ENCODE data around the gene PDCD7.
"Not testable (repeated sequence)": the region's sequence is repeated elsewhere in the genome, so short reads cannot be mapped to it uniquely, and the experiment has no call there.

DNA sequence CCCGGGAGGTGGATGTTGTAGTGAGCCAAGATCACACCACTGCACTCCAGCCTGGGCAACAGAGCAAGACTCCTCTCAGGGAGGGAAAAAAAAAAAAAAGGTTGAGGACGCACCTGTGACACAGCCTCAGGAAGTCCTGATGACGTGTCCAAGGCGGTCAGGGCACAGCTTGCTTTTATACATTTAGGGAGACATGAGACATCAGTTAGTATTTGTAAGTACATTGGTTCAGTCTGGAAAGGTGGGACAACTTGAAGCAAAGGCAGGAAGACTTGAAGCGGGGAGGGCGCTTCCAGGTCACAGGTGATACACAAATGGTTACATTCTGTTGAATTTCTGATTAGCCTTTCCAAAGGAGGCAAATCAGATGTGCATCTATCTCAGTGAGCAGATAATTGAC, 5.0 kb upstream of the PDCD7 start:
- not testable (repeated sequence) for TF ChIP-seq POLR2A (IDR thresholded peaks at IDR 0.05)
- TF ChIP-seq, protein P1, sequence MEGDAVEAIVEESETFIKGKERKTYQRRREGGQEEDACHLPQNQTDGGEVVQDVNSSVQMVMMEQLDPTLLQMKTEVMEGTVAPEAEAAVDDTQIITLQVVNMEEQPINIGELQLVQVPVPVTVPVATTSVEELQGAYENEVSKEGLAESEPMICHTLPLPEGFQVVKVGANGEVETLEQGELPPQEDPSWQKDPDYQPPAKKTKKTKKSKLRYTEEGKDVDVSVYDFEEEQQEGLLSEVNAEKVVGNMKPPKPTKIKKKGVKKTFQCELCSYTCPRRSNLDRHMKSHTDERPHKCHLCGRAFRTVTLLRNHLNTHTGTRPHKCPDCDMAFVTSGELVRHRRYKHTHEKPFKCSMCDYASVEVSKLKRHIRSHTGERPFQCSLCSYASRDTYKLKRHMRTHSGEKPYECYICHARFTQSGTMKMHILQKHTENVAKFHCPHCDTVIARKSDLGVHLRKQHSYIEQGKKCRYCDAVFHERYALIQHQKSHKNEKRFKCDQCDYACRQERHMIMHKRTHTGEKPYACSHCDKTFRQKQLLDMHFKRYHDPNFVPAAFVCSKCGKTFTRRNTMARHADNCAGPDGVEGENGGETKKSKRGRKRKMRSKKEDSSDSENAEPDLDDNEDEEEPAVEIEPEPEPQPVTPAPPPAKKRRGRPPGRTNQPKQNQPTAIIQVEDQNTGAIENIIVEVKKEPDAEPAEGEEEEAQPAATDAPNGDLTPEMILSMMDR (IDR thresholded peaks at IDR 0.05), result not testable (repeated sequence)
